Loucy (cell line): Measurements from ENCODE around the gene FGF10.

Experiments used
- EZH2phosphoT487 ChIP-seq: fragments of 200-600 bp; IDR thresholded peaks from 2 replicates; pipeline ENCODE4 v1.6.1; 2018; ENCODE audit warnings: antibody characterized with exemption, mild to moderate bottlenecking, moderate library complexity, borderline replicate concordance
- TF ChIP-seq, protein P1 (sequence below): fragments of 200-600 bp; sonication (generic); conservative IDR thresholded peaks from 2 replicates; pipeline ENCODE4 v1.5.1; 2014; ENCODE audit warnings: mild to moderate bottlenecking, antibody characterized with exemption, low read length

DNA sequence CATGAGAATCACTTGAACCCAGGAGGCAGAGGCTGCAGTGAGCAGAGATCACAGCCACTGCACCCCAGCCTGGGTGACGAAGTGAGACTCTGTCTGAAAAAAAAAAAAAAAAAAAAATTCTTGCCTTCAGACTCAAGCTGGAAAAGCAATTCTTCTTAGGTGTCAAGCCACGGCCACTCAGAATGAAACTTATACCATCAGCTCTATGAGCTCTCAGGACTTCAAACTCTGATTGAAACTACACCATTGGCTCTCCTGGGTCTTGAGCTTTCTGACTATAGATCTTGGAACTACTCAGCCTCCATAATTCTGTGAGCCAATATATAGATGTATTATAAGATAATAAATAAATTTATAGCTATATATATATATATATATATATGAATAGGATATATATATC, 12.9 kb upstream of the FGF10 start:
- TF ChIP-seq, protein P1, sequence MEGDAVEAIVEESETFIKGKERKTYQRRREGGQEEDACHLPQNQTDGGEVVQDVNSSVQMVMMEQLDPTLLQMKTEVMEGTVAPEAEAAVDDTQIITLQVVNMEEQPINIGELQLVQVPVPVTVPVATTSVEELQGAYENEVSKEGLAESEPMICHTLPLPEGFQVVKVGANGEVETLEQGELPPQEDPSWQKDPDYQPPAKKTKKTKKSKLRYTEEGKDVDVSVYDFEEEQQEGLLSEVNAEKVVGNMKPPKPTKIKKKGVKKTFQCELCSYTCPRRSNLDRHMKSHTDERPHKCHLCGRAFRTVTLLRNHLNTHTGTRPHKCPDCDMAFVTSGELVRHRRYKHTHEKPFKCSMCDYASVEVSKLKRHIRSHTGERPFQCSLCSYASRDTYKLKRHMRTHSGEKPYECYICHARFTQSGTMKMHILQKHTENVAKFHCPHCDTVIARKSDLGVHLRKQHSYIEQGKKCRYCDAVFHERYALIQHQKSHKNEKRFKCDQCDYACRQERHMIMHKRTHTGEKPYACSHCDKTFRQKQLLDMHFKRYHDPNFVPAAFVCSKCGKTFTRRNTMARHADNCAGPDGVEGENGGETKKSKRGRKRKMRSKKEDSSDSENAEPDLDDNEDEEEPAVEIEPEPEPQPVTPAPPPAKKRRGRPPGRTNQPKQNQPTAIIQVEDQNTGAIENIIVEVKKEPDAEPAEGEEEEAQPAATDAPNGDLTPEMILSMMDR = no peak
- no peak for TF ChIP-seq EZH2phosphoT487
